HepG2 (cell line): ENCODE measurements around the gene LSM14B. TPM values are rescaled to one million over a fixed set of nuclear protein-coding genes. Genes with fewer than 3 reads are reported as not detected.

Source experiments
- ATAC-seq: fragments of 200-7000 bp; cut with Tn5 transposase; 3 replicates; pipeline ENCODE4 v1.9.1; 2020; ENCODE audit warnings: mild to moderate bottlenecking, moderate library complexity
- BruUV-seq: library from RNA; stranded (reverse); fragments of 400-500 nt; replicated peaks from 2 replicates; lab custom pipeline; 2021; lab: Mats Ljungman, UMichigan
- CTCF ChIA-PET: fragments of 300-600 bp; formaldehyde crosslinking; extraction: SDS; loops from one replicate; lab custom pipeline; 2021; ENCODE audit warnings: low total read pairs, inconsistent platforms, low intra/inter-chr PET ratio; lab: Yijun Ruan, JAX
- POLR2A ChIA-PET: fragments of 350-600 bp; sonication (Branson Sonifier 250); formaldehyde crosslinking; loops from one replicate; lab custom pipeline; 2020; ENCODE audit warnings: antibody characterized with exemption, inconsistent platforms; lab: Yijun Ruan, JAX
- DNase-seq: peaks from one replicate; pipeline ENCODE4 v3.0.0-alpha.2; 2015; ENCODE audit warnings: low spot score
- FAIRE-seq: peaks from 3 replicates; lab custom pipeline; 2011; peaks lifted over from hg19 to GRCh38; lab: Jason Lieb, UNC
- H2AFZ ChIP-seq: one replicate; pipeline ENCODE4 v1.6.1; 2011; ENCODE audit warnings: low read length, inconsistent platforms
- H3K27ac ChIP-seq: fragments of 300-600 bp; 3 replicates; pipeline ENCODE4 v1.8.0; 2011; ENCODE audit warnings: mixed run types, mild to moderate bottlenecking, mixed read lengths, low read length, inconsistent platforms; ENCODE audit not compliant: insufficient read depth; ENCODE audit errors: extremely low read length
- H3K27me3 ChIP-seq, 2 experiments: fragments of 200-600 bp in 1 of 2; 2 replicates in 1 of 2; 3 replicates in 1 of 2; pipeline versions ENCODE4 v1.6.0 to v1.8.0; 2011; ENCODE audit warnings: low read length in 2 of 2, mild to moderate bottlenecking in 2 of 2, moderate library complexity in 2 of 2, inconsistent platforms in 1 of 2; ENCODE audit not compliant: insufficient read depth in 2 of 2, control insufficient read depth in 1 of 2
- H3K36me3 ChIP-seq, 2 experiments: fragments of 200-600 bp in 1 of 2; replicated peaks in 1 of 2; 2 replicates in 1 of 2; 3 replicates in 1 of 2; pipeline versions ENCODE4 v1.5.1 to v1.8.0; 2011; ENCODE audit warnings: low read length in 2 of 2, inconsistent platforms in 1 of 2; ENCODE audit not compliant: insufficient read depth in 2 of 2, control insufficient read depth in 1 of 2
- H3K4me1 ChIP-seq: 2 replicates; pipeline ENCODE4 v1.5.1; 2012; ENCODE audit warnings: low read length, inconsistent platforms; ENCODE audit not compliant: insufficient read depth
- H3K4me2 ChIP-seq: 2 replicates; pipeline ENCODE4 v1.6.0; 2011; ENCODE audit warnings: low read depth, low read length, inconsistent platforms
- H3K4me3 ChIP-seq, 3 experiments: fragments of 200-600 bp in 1 of 3; sonication (generic), shearing (Covaris generic) in 1 of 3; replicated peaks in 1 of 3; 2 replicates each; pipeline ENCODE4 v1.5.1; 2011 to 2016; ENCODE audit warnings: low read length in 3 of 3, inconsistent platforms in 2 of 3, low read depth in 2 of 3, mild to moderate bottlenecking in 2 of 3, control low read depth in 1 of 3, mixed read lengths in 1 of 3; ENCODE audit not compliant: insufficient read depth in 1 of 3
- H3K79me2 ChIP-seq: one replicate; pipeline ENCODE4 v1.6.1; 2011; ENCODE audit warnings: low read length, inconsistent platforms; ENCODE audit not compliant: insufficient read depth
- H3K9ac ChIP-seq: 2 replicates; pipeline ENCODE4 v1.6.0; 2011; ENCODE audit warnings: mild to moderate bottlenecking, low read depth, low read length, inconsistent platforms; ENCODE audit not compliant: insufficient read depth
- H3K9me3 ChIP-seq: 2 replicates; pipeline ENCODE4 v1.5.1; 2012; ENCODE audit warnings: mild to moderate bottlenecking, low read length
- H4K20me1 ChIP-seq: 2 replicates; pipeline ENCODE4 v1.6.0; 2011; ENCODE audit warnings: inconsistent platforms, mild to moderate bottlenecking, low read length, moderate library complexity; ENCODE audit not compliant: insufficient read depth
- AGO2 ChIP-seq: fragments of 200-400 bp; formaldehyde crosslinking; optimal IDR thresholded peaks from 2 replicates; pipeline ENCODE3; 2017; ENCODE audit warnings: mild to moderate bottlenecking, low read depth, low read length, moderate library complexity
- HES4 ChIP-seq: sonication (generic); formaldehyde crosslinking; IDR thresholded peaks from 2 replicates; pipeline ENCODE4 v1.9.0; 2021; ENCODE audit warnings: mild to moderate bottlenecking, missing genetic modification reagents, borderline replicate concordance
- MED8 ChIP-seq: sonication (generic); formaldehyde crosslinking; IDR thresholded peaks from 2 replicates; pipeline ENCODE4 v1.8.1; 2023; ENCODE audit warnings: mild to moderate bottlenecking, missing genetic modification reagents; ENCODE audit not compliant: insufficient replicate concordance
- MTA1 ChIP-seq: sonication (generic); formaldehyde crosslinking; IDR thresholded peaks from 2 replicates; pipeline ENCODE4 v1.4.0; 2020; ENCODE audit warnings: missing genetic modification reagents, mild to moderate bottlenecking, borderline replicate concordance
- NFIB ChIP-seq: sonication (generic); formaldehyde crosslinking; IDR thresholded peaks from 2 replicates; pipeline ENCODE4 v1.9.0; 2021; ENCODE audit warnings: missing genetic modification reagents, mild to moderate bottlenecking, borderline replicate concordance
- NONO ChIP-seq, 2 experiments: fragments of 450-650 bp in 1 of 2; sonication (generic) in 1 of 2; formaldehyde crosslinking in 1 of 2; IDR thresholded peaks in 1 of 2; conservative IDR thresholded peaks in 1 of 2; 2 replicates each; pipeline versions ENCODE4 v1.6.1 to v1.8.0; 2017 to 2022; ENCODE audit warnings: mild to moderate bottlenecking in 1 of 2, missing genetic modification reagents in 1 of 2, moderate library complexity in 1 of 2
- POLR2AphosphoS5 ChIP-seq: IDR thresholded peaks from 2 replicates; pipeline ENCODE4 v1.6.1; 2012; ENCODE audit warnings: low read depth, low read length
- RBAK ChIP-seq: sonication (generic); formaldehyde crosslinking; IDR thresholded peaks from 2 replicates; pipeline ENCODE4 v1.5.1; 2020; ENCODE audit warnings: mild to moderate bottlenecking, missing genetic modification reagents
- RBM22 ChIP-seq: fragments of 200-400 bp; formaldehyde crosslinking; optimal IDR thresholded peaks from 2 replicates; pipeline ENCODE3; 2017; ENCODE audit warnings: mild to moderate bottlenecking, low read length, moderate library complexity
- SSRP1 ChIP-seq: IDR thresholded peaks from 2 replicates; pipeline ENCODE4 v1.6.1; 2016; ENCODE audit warnings: control low read depth
- ZBTB2 ChIP-seq: sonication (generic); formaldehyde crosslinking; IDR thresholded peaks from 2 replicates; pipeline ENCODE4 v1.8.0; 2022; ENCODE audit warnings: low read depth, missing genetic modification reagents
- ZC3H13 ChIP-seq: sonication (generic); formaldehyde crosslinking; IDR thresholded peaks from 2 replicates; pipeline ENCODE4 v1.8.1; 2023; ENCODE audit warnings: mild to moderate bottlenecking, missing genetic modification reagents, moderate library complexity
- ZNF547 ChIP-seq: sonication (generic); formaldehyde crosslinking; IDR thresholded peaks from 2 replicates; pipeline ENCODE4 v1.5.1; 2020; ENCODE audit warnings: mild to moderate bottlenecking, missing genetic modification reagents
- WGBS: methylation state at CpG from one replicate; pipeline ENCODE4 v1.1.6; 2017; ENCODE audit warnings: low lambda C conversion rate; 5-methylcytosine and 5-hydroxymethylcytosine counted together
- in situ Hi-C: cut with HindIII; loops from 2 replicates; pipeline ENCODE4 v1.10.0; 2017; ENCODE audit warnings: low pct_unique_long_range_greater_than_20kb; ENCODE audit not compliant: extremely low pct_ligation_motif_present
- intact Hi-C: fragments of 100-400 bp; cut with micrococcal nuclease; formaldehyde crosslinking; loops from one replicate; pipeline ENCODE4 v1.10.0; 2022; ENCODE audit not compliant: unreplicated experiment
- polyA plus RNA-seq, 8 experiments: library from polyadenylated mRNA; depleted of rRNA in 3 of 8; stranded (reverse) in 7 of 8; unstranded in 1 of 8; fragments of >200 nt; fragmentation: Illumina TruSeq in 4 of 8; extraction: Trizol in 4 of 8; gene quantifications; 2 replicates each; pipeline versions ENCODE4 v1.2.1 to v1.2.3, GENCODE V29; 2011 to 2016; ENCODE audit warnings: low read depth in 4 of 8, missing spikeins in 1 of 8, mixed read lengths in 1 of 8; ENCODE audit not compliant: insufficient read depth in 1 of 8
- total RNA-seq, 5 experiments: library from RNA; depleted of rRNA; stranded (reverse); fragments of >200 nt; fragmentation: Illumina TruSeq; extraction: Trizol; gene quantifications; 2 replicates each; pipeline ENCODE4 v1.2.3, GENCODE V29; 2016; ENCODE audit warnings: low read depth in 1 of 5
- TF ChIP-seq, protein P1 (sequence below): sonication (generic); formaldehyde crosslinking; IDR thresholded peaks from 2 replicates; pipeline ENCODE4 v1.8.0; 2022; ENCODE audit warnings: mild to moderate bottlenecking, missing genetic modification reagents
- TF ChIP-seq, protein P2 (sequence below), 2 experiments: IDR thresholded peaks; 2 replicates each; pipeline ENCODE4 v1.6.1; 2011 to 2012; ENCODE audit warnings: low read length in 2 of 2, borderline replicate concordance in 1 of 2, low read depth in 1 of 2, mild to moderate bottlenecking in 1 of 2, moderate library complexity in 1 of 2

Gene LSM14B
- total and polyA plus RNA-seq, 2 of the 13 experiments (the other 11 are each of a cell fraction or from before 2014, with no cell fraction given): 43.3 to 79.2 TPM

DNA sequence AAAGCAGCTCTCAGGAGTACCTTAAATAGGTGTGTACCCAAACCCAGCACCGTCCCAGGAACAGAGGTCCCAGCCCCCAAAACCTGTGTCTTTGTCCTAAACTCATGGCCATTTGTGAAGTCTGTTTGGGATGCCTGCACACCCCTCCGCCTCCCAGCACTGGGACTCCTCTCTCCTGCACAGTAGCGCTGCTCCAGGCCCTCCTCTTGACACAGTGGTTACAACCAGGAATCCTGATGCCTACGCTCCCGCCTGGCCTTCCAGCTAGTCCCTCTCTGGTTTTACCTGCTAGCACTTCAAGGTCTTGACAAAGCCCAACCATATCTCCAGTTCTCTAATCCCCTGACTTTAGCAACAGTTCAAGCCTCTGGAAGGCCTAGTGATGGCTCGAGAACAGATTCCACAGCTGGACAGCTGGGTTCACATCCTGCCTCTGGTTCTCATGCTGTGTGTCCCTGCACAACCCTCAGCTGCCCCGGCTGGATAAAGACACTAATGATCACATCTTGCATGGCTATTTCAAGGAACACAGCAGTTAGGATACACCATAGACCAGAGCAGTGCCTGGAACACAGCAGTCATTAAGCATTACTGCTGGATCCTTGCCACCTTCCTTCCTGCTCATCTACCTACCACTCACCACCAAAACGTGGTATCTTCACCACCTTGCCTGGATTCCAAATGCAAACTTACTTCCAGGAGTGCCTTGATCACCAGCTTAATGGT lies 15.4 kb downstream of the LSM14B start (continued):
- 0 out of 2 replicates have a peak, but pooled peaks have one; percentile 24 for TF ChIP-seq ZBTB2 (CRISPR knock-in tag)
- TF ChIP-seq, protein P1, sequence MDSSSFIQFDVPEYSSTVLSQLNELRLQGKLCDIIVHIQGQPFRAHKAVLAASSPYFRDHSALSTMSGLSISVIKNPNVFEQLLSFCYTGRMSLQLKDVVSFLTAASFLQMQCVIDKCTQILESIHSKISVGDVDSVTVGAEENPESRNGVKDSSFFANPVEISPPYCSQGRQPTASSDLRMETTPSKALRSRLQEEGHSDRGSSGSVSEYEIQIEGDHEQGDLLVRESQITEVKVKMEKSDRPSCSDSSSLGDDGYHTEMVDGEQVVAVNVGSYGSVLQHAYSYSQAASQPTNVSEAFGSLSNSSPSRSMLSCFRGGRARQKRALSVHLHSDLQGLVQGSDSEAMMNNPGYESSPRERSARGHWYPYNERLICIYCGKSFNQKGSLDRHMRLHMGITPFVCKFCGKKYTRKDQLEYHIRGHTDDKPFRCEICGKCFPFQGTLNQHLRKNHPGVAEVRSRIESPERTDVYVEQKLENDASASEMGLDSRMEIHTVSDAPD (CRISPR knock-in tag): no peak
- TF ChIP-seq ZNF547 (CRISPR knock-in tag): 0 out of 2 replicates have a peak, but pooled peaks have one; percentile 28

DNA sequence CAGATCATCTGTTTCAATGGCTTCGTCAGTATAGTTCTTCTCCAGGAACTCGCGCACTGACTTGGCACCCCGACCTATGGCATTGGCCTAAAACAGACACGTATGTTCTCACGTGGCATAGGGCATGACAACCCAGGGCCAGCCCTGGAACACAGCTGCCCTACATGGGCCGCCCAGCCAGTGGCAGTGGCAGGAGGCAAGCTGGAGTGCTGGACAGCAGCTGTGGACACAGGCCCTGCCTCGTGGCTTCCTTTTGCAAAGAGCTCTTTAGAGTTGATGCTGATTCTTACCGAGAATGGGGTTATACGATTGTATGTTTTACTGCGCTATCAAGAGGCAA lies 15.9 kb downstream of the LSM14B start:
- FAIRE-seq (no peak), DNase-seq (no peak), ATAC-seq (no peak)
- in situ Hi-C loops: no loop called here
- ChIA-PET POLR2A (interaction anchor here (4.1 to 7.8 kb wide), 3 partner anchors 16 to 127 kb away, joined by 15 to 86 read pairs (median 35); partner anchors contain the start of genes LSM14B and TAF4), CTCF (no interaction called here)
- no peak overlapping the region for H3K27ac ChIP-seq
- H3K27me3 ChIP-seq: no peaks in the 10 kb centered on the region; a peak in 1 of 5 replicates
- H3K4me2 ChIP-seq: no peak overlapping the region
- WGBS: 89% methylated on average over 11 of the region's 11 CpGs
- peaks cover 50% of the 10 kb centered on the region for H3K4me1 ChIP-seq
- no TSS peak for BruUV-seq
- peaks cover 41% of the 10 kb centered on the region for H3K79me2 ChIP-seq
- intact Hi-C loops: loop anchor here (5.0 kb wide), 1 partner anchor 71 kb away; the partner anchor contains the start of gene TAF4
- H3K9me3 ChIP-seq: no peaks in the 10 kb centered on the region
- peaks cover 56% of the 10 kb centered on the region for H4K20me1 ChIP-seq
- H3K9ac ChIP-seq: no peak overlapping the region
- no peak overlapping the region for H2AFZ ChIP-seq
- no peak overlapping the region for H3K4me3 ChIP-seq
- H3K36me3 ChIP-seq: peaks cover 47 to 70% of the 10 kb centered on the region in 2 experiments
- TF ChIP-seq, protein P2, sequence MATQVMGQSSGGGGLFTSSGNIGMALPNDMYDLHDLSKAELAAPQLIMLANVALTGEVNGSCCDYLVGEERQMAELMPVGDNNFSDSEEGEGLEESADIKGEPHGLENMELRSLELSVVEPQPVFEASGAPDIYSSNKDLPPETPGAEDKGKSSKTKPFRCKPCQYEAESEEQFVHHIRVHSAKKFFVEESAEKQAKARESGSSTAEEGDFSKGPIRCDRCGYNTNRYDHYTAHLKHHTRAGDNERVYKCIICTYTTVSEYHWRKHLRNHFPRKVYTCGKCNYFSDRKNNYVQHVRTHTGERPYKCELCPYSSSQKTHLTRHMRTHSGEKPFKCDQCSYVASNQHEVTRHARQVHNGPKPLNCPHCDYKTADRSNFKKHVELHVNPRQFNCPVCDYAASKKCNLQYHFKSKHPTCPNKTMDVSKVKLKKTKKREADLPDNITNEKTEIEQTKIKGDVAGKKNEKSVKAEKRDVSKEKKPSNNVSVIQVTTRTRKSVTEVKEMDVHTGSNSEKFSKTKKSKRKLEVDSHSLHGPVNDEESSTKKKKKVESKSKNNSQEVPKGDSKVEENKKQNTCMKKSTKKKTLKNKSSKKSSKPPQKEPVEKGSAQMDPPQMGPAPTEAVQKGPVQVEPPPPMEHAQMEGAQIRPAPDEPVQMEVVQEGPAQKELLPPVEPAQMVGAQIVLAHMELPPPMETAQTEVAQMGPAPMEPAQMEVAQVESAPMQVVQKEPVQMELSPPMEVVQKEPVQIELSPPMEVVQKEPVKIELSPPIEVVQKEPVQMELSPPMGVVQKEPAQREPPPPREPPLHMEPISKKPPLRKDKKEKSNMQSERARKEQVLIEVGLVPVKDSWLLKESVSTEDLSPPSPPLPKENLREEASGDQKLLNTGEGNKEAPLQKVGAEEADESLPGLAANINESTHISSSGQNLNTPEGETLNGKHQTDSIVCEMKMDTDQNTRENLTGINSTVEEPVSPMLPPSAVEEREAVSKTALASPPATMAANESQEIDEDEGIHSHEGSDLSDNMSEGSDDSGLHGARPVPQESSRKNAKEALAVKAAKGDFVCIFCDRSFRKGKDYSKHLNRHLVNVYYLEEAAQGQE (IDR thresholded peaks at IDR 0.05; ENCODE audit: borderline replicate concordance in 1 of 2, low read depth in 1 of 2, low read length in 2 of 2): peak in 1 of 2 experiments; percentile 51; a peak in 2 of 4 replicates
- TF ChIP-seq POLR2AphosphoS5 (peak; percentile 42; the same call in 1 of the 2 replicates), RBM22 (peak; percentile 80), MED8 (CRISPR knock-in tag) (peak; percentile 16), MTA1 (CRISPR knock-in tag) (peak; percentile 31; the same call in 1 of the 2 replicates), SSRP1 (CRISPR knock-in tag) (peak; percentile 15; the same call in 1 of the 2 replicates), NFIB (CRISPR knock-in tag) (peak; percentile 92; the same call in 1 of the 2 replicates), AGO2 (peak; percentile 64), NONO (IDR thresholded peaks at IDR 0.05) (no peak), NONO (CRISPR knock-in tag; conservative IDR thresholded peaks at IDR 0.05) (0 out of 2 replicates have a peak, but pooled peaks have one; percentile 30), HES4 (no peak), RBAK (no peak), ZC3H13 (CRISPR knock-in tag) (peak; percentile 60)
